Suprapubic skin (tissue), 4 donors: ENCODE data around the gene CFAP119. TPM values are rescaled to one million over a fixed set of nuclear protein-coding genes. Genes with fewer than 3 reads are reported as not detected.
A peak's percentile ranks its signal among the peaks of the same experiment; 100 is the strongest.

Experiments
- DNase-seq, 2 donors: peaks; one replicate each; pipeline ENCODE4 v3.0.0-alpha.2; 2019; ENCODE audit warnings: low spot score in 2 of 2
- H3K27ac ChIP-seq: fragments of 200-600 bp; sonication (generic); one replicate; pipeline ENCODE4 v1.5.1; 2019
- H3K27me3 ChIP-seq: fragments of 200-600 bp; sonication (generic); one replicate; pipeline ENCODE4 v1.5.1; 2019
- H3K36me3 ChIP-seq: fragments of 200-600 bp; sonication (generic); one replicate; pipeline ENCODE4 v1.5.1; 2019
- H3K4me1 ChIP-seq: fragments of 200-600 bp; sonication (generic); one replicate; pipeline ENCODE4 v1.5.1; 2019
- H3K4me3 ChIP-seq: fragments of 200-600 bp; sonication (generic); one replicate; pipeline ENCODE4 v1.5.1; 2019; ENCODE audit warnings: mild to moderate bottlenecking
- H3K9me3 ChIP-seq: fragments of 200-600 bp; sonication (generic); one replicate; pipeline ENCODE4 v1.5.1; 2019
- EP300 ChIP-seq: sonication (generic); formaldehyde crosslinking; IDR thresholded peaks from one replicate; pipeline ENCODE4 v1.6.1; 2017; ENCODE audit warnings: antibody characterized with exemption
- POLR2A ChIP-seq, 2 donors: fragments of 450-650 bp; IDR thresholded peaks; one replicate each; pipeline ENCODE4 v1.6.1; 2017; ENCODE audit warnings: antibody characterized with exemption in 2 of 2, mild to moderate bottlenecking in 2 of 2, moderate library complexity in 2 of 2
- POLR2AphosphoS5 ChIP-seq, 3 donors: sonication (generic); formaldehyde crosslinking; IDR thresholded peaks; one replicate each; pipeline ENCODE4 v1.6.1; 2017; ENCODE audit warnings: antibody characterized with exemption in 3 of 3
- WGBS: methylation state at CpG from one replicate; pipeline ENCODE4 v1.1.5; 2018; 5-methylcytosine and 5-hydroxymethylcytosine counted together
- total RNA-seq, 4 donors: library from RNA; depleted of rRNA; stranded (reverse); fragments of >200 nt; gene quantifications; one replicate each; pipeline ENCODE4 v1.1.0, GENCODE V29; 2016
- TF ChIP-seq, protein P1 (sequence below), 2 donors: fragments of 200-600 bp in 1 of 2; fragments of 450-650 bp in 1 of 2; sonication (generic) in 1 of 2; IDR thresholded peaks; one replicate each; pipeline ENCODE4 v1.5.1; 2016 to 2019; ENCODE audit warnings: antibody characterized with exemption in 2 of 2, mild to moderate bottlenecking in 1 of 2, moderate library complexity in 1 of 2

Gene CFAP119
- total RNA-seq, 4 donors from 2014 or later = 3.8 to 6.7 (median 5.0) TPM

DNA sequence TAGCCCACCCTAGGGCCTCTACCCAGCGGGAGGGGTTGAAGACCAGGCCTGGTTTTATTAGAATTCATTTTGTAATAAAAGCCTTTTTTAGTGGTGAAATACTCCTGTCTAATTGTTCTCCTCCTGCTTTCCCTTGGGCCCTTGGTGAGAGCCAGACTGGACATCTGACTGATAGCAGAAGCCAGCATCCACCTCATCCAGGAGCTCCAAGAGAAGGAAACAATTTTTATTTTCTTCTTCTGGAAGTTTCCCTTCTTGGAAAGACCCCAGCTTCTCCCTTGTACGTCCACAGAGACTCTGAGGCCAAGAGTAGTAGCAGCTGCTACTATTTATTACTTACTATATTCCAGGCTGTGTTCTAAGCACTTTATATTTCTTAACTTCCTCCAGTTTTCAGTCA lies 17.7 kb downstream of the CFAP119 start:
- Histone ChIP-seq H3K27me3 (no peaks in the 10 kb centered on the region), H3K27ac (no peak overlapping the region), H3K4me1 (peaks cover 51% of the 10 kb centered on the region), H3K36me3 (peaks cover 22% of the 10 kb centered on the region), H3K9me3 (no peaks in the 10 kb centered on the region), H3K4me3 (no peak overlapping the region)
- TF ChIP-seq, protein P1, sequence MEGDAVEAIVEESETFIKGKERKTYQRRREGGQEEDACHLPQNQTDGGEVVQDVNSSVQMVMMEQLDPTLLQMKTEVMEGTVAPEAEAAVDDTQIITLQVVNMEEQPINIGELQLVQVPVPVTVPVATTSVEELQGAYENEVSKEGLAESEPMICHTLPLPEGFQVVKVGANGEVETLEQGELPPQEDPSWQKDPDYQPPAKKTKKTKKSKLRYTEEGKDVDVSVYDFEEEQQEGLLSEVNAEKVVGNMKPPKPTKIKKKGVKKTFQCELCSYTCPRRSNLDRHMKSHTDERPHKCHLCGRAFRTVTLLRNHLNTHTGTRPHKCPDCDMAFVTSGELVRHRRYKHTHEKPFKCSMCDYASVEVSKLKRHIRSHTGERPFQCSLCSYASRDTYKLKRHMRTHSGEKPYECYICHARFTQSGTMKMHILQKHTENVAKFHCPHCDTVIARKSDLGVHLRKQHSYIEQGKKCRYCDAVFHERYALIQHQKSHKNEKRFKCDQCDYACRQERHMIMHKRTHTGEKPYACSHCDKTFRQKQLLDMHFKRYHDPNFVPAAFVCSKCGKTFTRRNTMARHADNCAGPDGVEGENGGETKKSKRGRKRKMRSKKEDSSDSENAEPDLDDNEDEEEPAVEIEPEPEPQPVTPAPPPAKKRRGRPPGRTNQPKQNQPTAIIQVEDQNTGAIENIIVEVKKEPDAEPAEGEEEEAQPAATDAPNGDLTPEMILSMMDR (IDR thresholded peaks at IDR 0.05) = no peak
- TF ChIP-seq EP300 (no peak), POLR2A (IDR thresholded peaks at IDR 0.05) (no peak), POLR2AphosphoS5 (IDR thresholded peaks at IDR 0.05) (no peak)
- no peak for DNase-seq
- WGBS = 80% methylated on average over 2 of the region's 2 CpGs

DNA sequence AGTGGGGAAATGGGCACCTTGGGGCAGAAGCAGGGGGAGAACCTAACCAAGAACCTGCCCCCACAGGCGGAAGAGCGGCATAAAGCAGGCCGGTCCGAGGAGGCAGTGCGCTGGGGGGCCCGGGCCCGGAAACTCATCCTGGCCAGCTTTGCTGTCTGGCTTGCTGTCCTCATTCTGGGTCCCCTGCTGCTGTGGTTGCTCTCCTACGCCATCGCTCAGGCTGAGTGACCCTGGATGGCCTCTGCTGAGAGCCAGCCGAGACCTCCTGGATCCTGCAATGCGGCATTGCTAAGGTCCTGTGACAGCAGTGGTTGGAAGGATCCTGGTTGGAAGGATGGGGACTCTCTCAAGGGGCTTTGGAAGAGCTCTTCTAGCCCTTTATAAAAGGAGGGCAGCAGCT lies 18.1 kb downstream of the CFAP119 start:
- Histone ChIP-seq H3K4me1 (peaks cover 49% of the 10 kb centered on the region), H3K27me3 (no peaks in the 10 kb centered on the region), H3K27ac (no peak overlapping the region), H3K9me3 (no peaks in the 10 kb centered on the region), H3K4me3 (no peak overlapping the region), H3K36me3 (peaks cover 27% of the 10 kb centered on the region)
- 90% methylated on average over 11 of the region's 11 CpGs for WGBS
- DNase-seq = no peak
- TF ChIP-seq POLR2AphosphoS5 (IDR thresholded peaks at IDR 0.05) (no peak), POLR2A (IDR thresholded peaks at IDR 0.05) (no peak), EP300 (no peak)
- TF ChIP-seq, protein P1 (IDR thresholded peaks at IDR 0.05) = no peak

DNA sequence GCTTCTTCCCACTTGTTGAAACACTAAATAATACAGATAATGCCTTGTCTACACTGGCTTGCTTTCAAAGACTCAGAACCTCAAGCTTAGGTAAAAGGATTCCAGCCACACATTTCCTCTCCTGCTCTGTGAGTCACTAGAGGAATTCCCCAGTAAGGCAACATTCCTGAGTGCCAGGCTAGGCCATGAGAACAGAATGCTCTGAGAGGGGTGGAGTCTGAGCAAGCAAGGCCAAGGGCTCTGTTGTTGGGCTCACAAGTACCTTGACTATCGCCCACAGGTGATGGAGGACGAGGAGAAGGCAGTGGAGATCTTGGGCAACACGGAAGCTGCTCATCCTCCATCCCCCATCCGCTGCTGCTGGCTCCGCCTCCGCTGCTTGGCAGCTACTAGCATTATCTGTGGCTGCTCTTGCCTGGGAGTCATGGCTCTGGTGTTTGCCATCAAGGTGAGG lies 20.4 kb downstream of the CFAP119 start:
- peak; percentile 75 to 80 for DNase-seq
- WGBS = 45% methylated on average over 5 of the region's 6 CpGs

DNA sequence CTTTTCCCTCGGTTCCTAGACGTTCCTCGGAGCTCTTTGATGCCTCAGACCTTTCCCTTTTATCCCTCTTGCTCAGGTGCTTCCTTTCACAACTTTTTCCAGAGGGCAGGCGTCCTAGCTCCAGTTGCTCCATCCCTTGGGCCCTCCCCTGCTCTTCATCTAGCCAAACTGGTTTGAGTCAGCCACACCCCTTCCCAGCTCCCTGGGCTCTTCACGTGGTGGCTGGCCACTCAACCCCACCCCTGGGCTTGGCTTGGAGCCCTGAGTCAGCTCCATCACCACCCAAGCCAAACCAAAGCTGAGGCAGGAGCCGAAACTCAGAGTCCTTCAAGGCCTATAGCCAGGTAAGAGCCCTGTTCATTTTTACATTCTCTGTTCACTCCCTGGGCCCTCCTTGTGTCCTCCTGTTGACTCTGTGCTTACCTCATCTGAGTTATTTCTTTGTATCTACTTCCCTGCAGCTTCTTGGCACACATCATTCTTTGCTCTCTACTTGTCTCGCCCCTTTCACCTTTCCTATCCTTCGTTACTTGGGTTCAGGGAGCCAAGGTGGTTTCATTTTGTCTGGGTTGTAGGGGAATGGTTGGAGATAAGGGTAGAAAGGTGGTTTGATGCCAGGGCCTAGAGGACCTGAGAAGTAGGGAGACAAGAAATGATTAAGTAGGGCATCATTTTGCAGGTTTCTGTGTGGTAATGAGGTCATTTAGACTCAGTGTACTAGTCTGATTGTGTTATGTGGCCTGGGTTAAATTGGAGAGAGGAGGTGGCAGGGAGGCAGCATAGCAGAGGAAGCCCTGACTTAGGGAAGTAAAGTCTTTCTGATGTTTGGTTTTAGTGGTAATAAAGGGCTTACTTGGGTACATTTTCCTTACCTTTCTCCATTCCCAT lies 21.3 kb downstream of the CFAP119 start:
- H3K27ac ChIP-seq = peak overlapping the region; percentile 93
- H3K27me3 ChIP-seq = no peaks in the 10 kb centered on the region
- 20% methylated on average over 8 of the region's 8 CpGs for WGBS
- peak; percentile 93 to 94 for DNase-seq
- no peaks in the 10 kb centered on the region for H3K9me3 ChIP-seq
- TF ChIP-seq POLR2AphosphoS5 (IDR thresholded peaks at IDR 0.05) (peak in 1 of 3 donors; percentile 27), EP300 (no peak)
- H3K4me1 ChIP-seq = peaks cover 36% of the 10 kb centered on the region
- H3K36me3 ChIP-seq = peaks cover 56% of the 10 kb centered on the region
- peak overlapping the region; percentile 25 for H3K4me3 ChIP-seq

More for the DNA sequence above, 20.4 kb downstream of the CFAP119 start:
- TF ChIP-seq, protein P1 (IDR thresholded peaks at IDR 0.05) = no peak
- no peak for TF ChIP-seq POLR2A (IDR thresholded peaks at IDR 0.05)
- TF ChIP-seq POLR2AphosphoS5 (IDR thresholded peaks at IDR 0.05) = peak in 2 of 3 donors; percentile 45 to 70
- Histone ChIP-seq H3K27ac (peak overlapping the region; percentile 93), H3K27me3 (no peaks in the 10 kb centered on the region), H3K4me1 (peaks cover 36% of the 10 kb centered on the region), H3K9me3 (no peaks in the 10 kb centered on the region), H3K4me3 (peak overlapping the region; percentile 25), H3K36me3 (peaks cover 49% of the 10 kb centered on the region)

DNA sequence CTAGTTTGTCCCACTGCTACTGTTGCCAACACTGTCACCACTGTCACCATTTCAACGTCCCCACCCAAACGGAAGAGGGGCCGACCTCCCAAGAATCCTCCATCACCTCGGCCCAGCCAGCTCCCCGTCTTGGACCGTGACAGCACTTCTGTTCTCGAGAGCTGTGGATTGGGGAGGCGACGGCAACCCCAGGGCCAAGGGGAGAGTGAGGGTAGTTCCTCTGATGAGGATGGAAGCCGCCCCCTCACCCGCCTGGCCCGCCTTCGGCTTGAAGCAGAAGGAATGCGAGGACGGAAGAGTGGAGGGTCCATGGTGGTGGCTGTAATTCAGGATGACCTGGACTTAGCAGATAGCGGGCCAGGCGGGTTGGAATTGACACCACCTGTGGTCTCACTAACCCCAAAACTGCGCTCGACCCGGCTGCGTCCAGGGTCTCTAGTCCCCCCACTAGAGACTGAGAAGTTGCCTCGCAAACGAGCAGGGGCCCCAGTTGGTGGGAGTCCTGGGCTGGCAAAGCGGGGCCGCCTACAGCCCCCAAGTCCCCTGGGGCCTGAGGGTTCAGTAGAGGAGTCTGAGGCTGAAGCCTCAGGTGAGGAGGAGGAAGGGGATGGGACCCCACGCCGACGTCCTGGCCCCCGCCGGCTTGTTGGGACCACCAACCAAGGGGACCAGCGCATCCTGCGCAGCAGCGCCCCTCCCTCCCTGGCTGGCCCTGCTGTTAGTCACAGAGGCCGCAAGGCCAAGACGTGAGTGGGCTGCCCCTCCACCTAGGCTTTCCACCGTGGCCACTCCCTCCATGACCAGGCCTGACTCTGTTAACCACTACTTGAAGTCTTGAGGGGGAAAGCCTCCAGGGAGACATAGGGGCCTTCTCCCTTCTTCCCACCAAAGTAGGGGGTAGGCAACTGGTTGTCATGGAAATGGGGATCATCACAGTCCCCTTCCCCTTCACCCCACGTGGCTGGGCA lies 22.6 kb downstream of the CFAP119 start:
- H3K27me3 ChIP-seq = no peaks in the 10 kb centered on the region
- peaks cover 60% of the 10 kb centered on the region for H3K36me3 ChIP-seq
- H3K4me1 ChIP-seq = peaks cover 36% of the 10 kb centered on the region
- H3K9me3 ChIP-seq = no peaks in the 10 kb centered on the region
- DNase-seq = no peak
- H3K27ac ChIP-seq = peak overlapping the region; percentile 93
- WGBS = 86% methylated on average over 28 of the region's 37 CpGs
- TF ChIP-seq EP300 = no peak
- TF ChIP-seq, protein P1 (IDR thresholded peaks at IDR 0.05) = no peak
- no peak for TF ChIP-seq POLR2AphosphoS5 (IDR thresholded peaks at IDR 0.05)
- no peak for TF ChIP-seq POLR2A (IDR thresholded peaks at IDR 0.05)
- H3K4me3 ChIP-seq = no peak overlapping the region
